Measurements from ENCODE around the gene TIFAB. TPM values are rescaled to one million over a fixed set of nuclear protein-coding genes. Genes with fewer than 3 reads are reported as not detected.
"Not testable (repeated sequence)": the region's sequence is repeated elsewhere in the genome, so short reads cannot be mapped to it uniquely, and the experiment has no call there.

TIFAB gene
- not detected for total RNA-seq

- no peaks in the 10 kb centered on the region for H3K4me1 Mint-ChIP-seq
- H3K9me3 Mint-ChIP-seq: no peaks in the 10 kb centered on the region
- no peak for DNase-seq
- H3K27me3 Mint-ChIP-seq: no peaks in the 10 kb centered on the region
- H3K36me3 Mint-ChIP-seq: no peaks in the 10 kb centered on the region
- H3K4me3 Mint-ChIP-seq: no peak within 1 kb of the TSS
- H3K27ac Mint-ChIP-seq: no peak within 1 kb of the TSS
Observed at GRCh38 chr5:135452321-135453030, at the start of gene TIFAB. TSS of gene TIFAB (minus strand) at chr5:135452351. CDS start at chr5:135449939, 2,412 bp downstream.

- no peak overlapping the region for H3K4me3 Mint-ChIP-seq
- no peaks in the 10 kb centered on the region for H3K9me3 Mint-ChIP-seq
- H3K4me1 Mint-ChIP-seq: no peaks in the 10 kb centered on the region
- peaks cover 53% of the 10 kb centered on the region for H3K27me3 Mint-ChIP-seq
- no peaks in the 10 kb centered on the region for H3K36me3 Mint-ChIP-seq
- H3K27ac Mint-ChIP-seq: no peak overlapping the region
- no peak for DNase-seq
Observed at GRCh38 chr5:135498637-135498995, 46.5 kb upstream of the TIFAB start.

GRCh38 chr5:135497971-135498636 lies 46.0 kb upstream of the TIFAB start:
- Mint-ChIP-seq H3K4me1 (no peaks in the 10 kb centered on the region), H3K4me3 (no peak overlapping the region), H3K27ac (no peak overlapping the region), H3K27me3 (peaks cover 53% of the 10 kb centered on the region), H3K36me3 (no peaks in the 10 kb centered on the region), H3K9me3 (no peaks in the 10 kb centered on the region)
- DNase-seq: no peak

GRCh38 chr5:135495531-135495930 lies 43.4 kb upstream of the TIFAB start:
- peaks cover 61% of the 10 kb centered on the region for H3K27me3 Mint-ChIP-seq
- not testable (repeated sequence) for H3K9me3 Mint-ChIP-seq, H3K27ac Mint-ChIP-seq, DNase-seq, H3K4me1 Mint-ChIP-seq, H3K36me3 Mint-ChIP-seq, H3K4me3 Mint-ChIP-seq

- Mint-ChIP-seq H3K27me3 (peaks cover 67% of the 10 kb centered on the region), H3K9me3 (no peaks in the 10 kb centered on the region), H3K4me1 (peaks cover 13% of the 10 kb centered on the region), H3K27ac (no peak overlapping the region), H3K4me3 (no peak overlapping the region), H3K36me3 (no peaks in the 10 kb centered on the region)
- DNase-seq: no peak
Observed at GRCh38 chr5:135494196-135494595, 42.0 kb upstream of the TIFAB start.

DNA sequence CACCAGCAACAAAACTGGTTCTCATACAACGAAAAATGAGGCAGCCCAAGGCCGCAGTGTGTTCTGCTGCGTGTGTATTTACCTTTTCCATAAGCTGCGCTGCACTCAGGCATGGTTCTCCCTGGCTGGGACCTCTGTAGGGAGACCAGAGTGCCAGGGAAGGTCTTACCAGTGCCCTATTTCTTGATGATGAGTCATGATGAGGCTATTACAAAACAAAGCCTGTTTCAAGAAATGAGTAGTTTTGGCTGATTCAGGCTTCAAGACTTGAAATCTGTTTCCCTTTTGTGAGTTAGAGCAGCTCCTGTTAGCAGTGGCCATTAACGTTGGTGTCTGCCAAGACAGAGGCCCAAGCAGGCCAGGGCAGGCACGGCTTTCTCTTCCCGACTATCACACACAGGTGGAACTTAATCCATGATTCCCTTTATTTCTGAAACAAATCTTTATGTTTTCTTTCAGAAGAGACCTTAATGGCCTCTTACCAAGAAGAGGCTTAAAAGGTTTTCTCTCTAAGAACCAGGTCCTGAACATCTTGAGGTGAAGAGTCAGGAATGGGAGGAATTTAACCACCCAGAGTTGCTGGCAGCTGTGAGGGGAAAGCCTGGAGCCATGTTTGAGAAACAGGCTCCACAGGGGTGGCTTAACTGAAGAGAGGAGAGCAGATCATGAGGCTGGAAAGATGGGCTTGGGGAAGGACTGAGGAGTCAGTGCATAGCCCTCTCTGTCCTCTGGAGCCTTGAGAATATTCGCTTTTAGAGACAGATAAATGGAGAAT lies 41.4 kb upstream of the TIFAB start:
- Mint-ChIP-seq H3K9me3 (no peaks in the 10 kb centered on the region), H3K4me1 (peaks cover 14% of the 10 kb centered on the region), H3K27ac (no peak overlapping the region), H3K36me3 (no peaks in the 10 kb centered on the region), H3K27me3 (peaks cover 70% of the 10 kb centered on the region), H3K4me3 (no peak overlapping the region)
- no peak for DNase-seq

DNA sequence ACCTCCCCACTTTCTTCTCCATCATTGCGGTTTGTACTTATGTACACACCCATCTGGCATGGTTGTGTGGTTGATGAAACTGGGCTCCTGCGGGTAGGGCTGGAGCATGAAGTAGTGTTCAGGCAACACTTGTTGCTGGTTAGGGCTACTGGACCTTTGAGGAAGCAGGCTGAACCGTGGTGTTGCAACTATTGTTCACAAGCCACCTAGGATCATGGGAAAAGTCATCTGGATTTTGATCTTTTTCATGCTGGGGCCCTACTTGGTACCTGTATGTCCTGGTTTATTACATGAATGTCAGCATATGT lies 40.1 kb upstream of the TIFAB start:
- no peaks in the 10 kb centered on the region for H3K36me3 Mint-ChIP-seq
- no peak overlapping the region for H3K27ac Mint-ChIP-seq
- H3K4me3 Mint-ChIP-seq: no peak overlapping the region
- H3K4me1 Mint-ChIP-seq: peaks cover 16% of the 10 kb centered on the region
- DNase-seq: no peak
- no peaks in the 10 kb centered on the region for H3K9me3 Mint-ChIP-seq
- H3K27me3 Mint-ChIP-seq: peaks cover 78% of the 10 kb centered on the region

DNA sequence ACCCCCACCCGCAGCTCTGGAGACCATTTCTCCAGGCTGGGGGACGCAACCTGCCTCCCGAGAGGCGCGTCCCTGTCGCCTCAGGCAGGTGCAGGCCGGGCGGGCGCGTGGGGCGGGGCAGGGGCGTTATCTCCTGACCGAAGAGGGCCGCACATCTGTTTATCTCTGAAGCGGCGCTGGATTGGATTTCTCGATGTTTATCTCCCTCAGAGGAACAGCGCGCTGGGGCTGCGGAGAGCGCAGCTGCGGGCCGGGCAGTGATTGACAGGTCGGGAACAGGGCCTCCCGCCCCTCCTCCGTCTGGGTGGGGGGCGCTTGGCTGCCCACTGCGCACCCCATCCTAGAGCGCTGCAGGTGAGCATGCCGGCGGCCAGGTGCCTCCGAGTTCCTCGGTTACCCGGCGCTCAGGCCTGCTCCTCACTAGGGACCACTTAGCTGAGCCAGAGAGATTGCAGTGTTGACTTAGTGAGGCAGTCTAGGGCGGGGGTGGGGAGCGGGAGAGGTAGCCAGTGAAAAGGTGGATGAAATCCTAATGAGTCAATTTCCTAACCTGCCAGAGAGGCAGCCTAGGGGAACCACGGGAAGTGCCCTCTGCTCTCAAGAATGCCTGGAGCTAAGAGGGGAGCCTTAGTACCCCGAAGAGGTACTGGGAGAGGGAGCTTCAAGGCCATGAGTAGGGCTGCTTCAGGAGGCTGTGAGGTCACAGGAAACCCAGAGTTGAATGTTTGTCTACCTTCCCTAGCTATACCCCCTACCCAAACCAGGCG lies 39.6 kb upstream of the TIFAB start:
- H3K27ac Mint-ChIP-seq: no peak overlapping the region
- H3K9me3 Mint-ChIP-seq: no peaks in the 10 kb centered on the region
- H3K36me3 Mint-ChIP-seq: no peaks in the 10 kb centered on the region
- H3K4me1 Mint-ChIP-seq: peaks cover 16% of the 10 kb centered on the region
- no peak overlapping the region for H3K4me3 Mint-ChIP-seq
- no peak for DNase-seq
- H3K27me3 Mint-ChIP-seq: peaks cover 79% of the 10 kb centered on the region

DNA sequence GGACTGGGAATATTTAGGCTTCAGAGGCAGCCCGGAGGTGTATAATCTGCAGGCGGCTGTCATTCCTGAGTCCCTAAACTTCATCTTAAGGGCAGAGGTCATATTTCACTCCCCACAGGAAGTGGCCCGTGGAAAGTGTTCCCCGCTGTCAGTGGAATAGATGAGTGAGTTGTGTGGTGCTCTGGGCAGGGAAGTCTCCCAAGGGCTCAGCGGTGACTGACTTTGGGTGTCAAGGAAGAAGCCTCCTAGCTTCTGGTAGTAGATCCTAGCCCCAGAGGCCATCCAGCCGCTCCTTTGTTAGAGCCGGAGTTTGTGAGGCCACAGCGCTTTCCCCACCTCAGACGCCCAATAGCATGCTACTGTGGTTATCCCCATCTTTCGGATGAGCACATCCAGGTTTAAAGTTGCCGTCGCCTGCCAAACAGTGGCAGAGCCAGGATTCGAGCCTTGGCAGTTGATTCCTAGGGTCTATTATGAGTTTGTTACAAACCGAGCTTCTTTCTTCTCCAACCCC lies 38.9 kb upstream of the TIFAB start:
- no peak for DNase-seq
- no peak overlapping the region for H3K4me3 Mint-ChIP-seq
- peaks cover 82% of the 10 kb centered on the region for H3K27me3 Mint-ChIP-seq
- H3K4me1 Mint-ChIP-seq: peaks cover 16% of the 10 kb centered on the region
- no peaks in the 10 kb centered on the region for H3K36me3 Mint-ChIP-seq
- no peaks in the 10 kb centered on the region for H3K9me3 Mint-ChIP-seq
- no peak overlapping the region for H3K27ac Mint-ChIP-seq

- no peak overlapping the region for H3K27ac Mint-ChIP-seq
- DNase-seq: no peak
- peaks cover 16% of the 10 kb centered on the region for H3K4me1 Mint-ChIP-seq
- no peaks in the 10 kb centered on the region for H3K9me3 Mint-ChIP-seq
- peaks cover 81% of the 10 kb centered on the region for H3K27me3 Mint-ChIP-seq
- no peak overlapping the region for H3K4me3 Mint-ChIP-seq
- H3K36me3 Mint-ChIP-seq: no peaks in the 10 kb centered on the region
Observed at GRCh38 chr5:135490245-135491037, 38.3 kb upstream of the TIFAB start.

- peaks cover 16% of the 10 kb centered on the region for H3K4me1 Mint-ChIP-seq
- H3K4me3 Mint-ChIP-seq: no peak overlapping the region
- no peak for DNase-seq
- H3K36me3 Mint-ChIP-seq: no peaks in the 10 kb centered on the region
- H3K27me3 Mint-ChIP-seq: peaks cover 83% of the 10 kb centered on the region
- no peaks in the 10 kb centered on the region for H3K9me3 Mint-ChIP-seq
- H3K27ac Mint-ChIP-seq: peak overlapping the region; percentile 25
Observed at GRCh38 chr5:135489466-135490244, 37.5 kb upstream of the TIFAB start.

DNA sequence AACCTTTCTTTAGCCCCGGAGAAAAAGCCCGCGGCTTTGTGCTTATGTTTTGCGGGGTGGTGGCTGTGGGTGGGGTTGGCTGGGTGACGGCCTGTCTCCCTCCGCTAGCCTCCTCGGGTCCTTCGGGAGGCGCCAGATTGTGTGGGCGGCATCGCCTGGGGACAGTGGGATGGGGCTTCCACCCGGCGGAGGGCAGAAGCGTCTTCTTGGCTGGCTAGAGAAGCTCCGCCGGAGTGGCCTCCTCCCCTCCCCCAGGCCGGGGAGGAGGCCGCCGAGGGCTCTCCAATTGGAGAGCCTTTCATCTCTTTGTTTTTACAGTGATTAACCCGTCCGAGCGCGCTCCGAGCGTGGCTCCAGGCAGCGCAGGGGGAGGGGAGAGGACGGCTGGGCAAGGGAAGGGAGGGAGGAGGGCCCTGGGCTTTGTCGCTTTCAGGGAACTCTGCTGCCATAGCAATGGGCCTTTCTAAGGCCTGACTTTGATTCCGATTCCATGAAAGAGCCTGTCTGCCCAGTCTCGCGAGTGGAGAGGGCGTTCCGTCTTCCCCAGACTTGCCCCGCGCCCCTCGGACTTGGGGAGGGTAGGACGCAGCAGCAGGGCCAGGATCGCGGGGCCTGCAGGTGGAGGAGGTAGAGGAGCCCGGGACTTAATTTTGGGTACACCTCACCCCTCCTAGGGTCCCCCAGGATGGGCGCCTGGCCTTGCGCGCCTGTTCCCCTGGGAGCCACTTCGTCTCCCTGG lies 36.7 kb upstream of the TIFAB start:
- H3K27me3 Mint-ChIP-seq: peaks cover 79% of the 10 kb centered on the region
- H3K36me3 Mint-ChIP-seq: no peaks in the 10 kb centered on the region
- H3K4me1 Mint-ChIP-seq: peaks cover 16% of the 10 kb centered on the region
- no peak overlapping the region for H3K4me3 Mint-ChIP-seq
- H3K27ac Mint-ChIP-seq: no peak overlapping the region
- no peaks in the 10 kb centered on the region for H3K9me3 Mint-ChIP-seq
- DNase-seq: no peak

DNA sequence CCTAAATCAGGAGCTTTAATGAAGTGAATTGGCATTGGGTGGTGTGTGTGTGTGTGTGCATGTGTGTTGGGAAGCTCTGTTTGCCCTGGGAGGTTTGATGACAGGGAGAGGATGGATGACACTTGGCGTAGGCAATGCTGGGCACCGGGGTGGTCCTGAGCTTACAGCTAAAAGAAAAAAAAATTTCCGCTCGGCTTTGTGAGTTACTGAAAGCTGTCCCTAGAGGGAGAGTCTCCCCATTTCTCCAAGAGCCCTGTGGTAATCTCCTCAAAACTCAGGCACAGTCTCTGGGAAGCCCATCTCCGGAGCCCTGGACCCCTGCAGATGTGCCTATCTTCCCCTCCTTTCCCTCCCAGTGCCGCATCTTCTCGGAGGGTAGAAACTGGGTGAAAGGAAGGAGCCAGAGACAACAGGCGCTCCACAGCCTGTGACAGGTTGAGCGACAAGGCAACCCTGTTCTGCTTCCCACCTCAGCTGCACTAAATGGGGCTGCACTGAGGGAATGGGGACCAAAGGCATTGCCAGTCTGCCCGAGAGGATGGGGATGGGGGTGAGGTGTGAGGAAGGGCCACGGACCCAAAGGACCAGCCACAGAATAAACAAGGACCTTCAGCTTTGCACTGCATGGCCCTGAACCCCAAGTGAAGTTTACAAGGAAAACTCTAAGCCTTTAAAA lies 35.8 kb upstream of the TIFAB start:
- peaks cover 16% of the 10 kb centered on the region for H3K4me1 Mint-ChIP-seq
- peaks cover 74% of the 10 kb centered on the region for H3K27me3 Mint-ChIP-seq
- no peak overlapping the region for H3K27ac Mint-ChIP-seq
- no peak for DNase-seq
- no peaks in the 10 kb centered on the region for H3K36me3 Mint-ChIP-seq
- H3K4me3 Mint-ChIP-seq: no peak overlapping the region
- no peaks in the 10 kb centered on the region for H3K9me3 Mint-ChIP-seq
